ENCODE results near the gene ABCB7.
"Not testable (repeated sequence)": the region's sequence is repeated elsewhere in the genome, so short reads cannot be mapped to it uniquely, and the experiment has no call there.

The ABCB7 gene

GRCh38 chrX:75132672-75133071, 23.4 kb downstream of the ABCB7 start:
- TF ChIP-seq POLR2AphosphoS5 (IDR thresholded peaks at IDR 0.05; ENCODE audit: low read depth, low read length) (no peak), POLR2A (IDR thresholded peaks at IDR 0.05; ENCODE audit: low read depth, low read length) (no peak), TAF1 (IDR thresholded peaks at IDR 0.05; ENCODE audit: borderline replicate concordance, low read depth, low read length) (no peak)
- no peak for DNase-seq (ENCODE audit: insufficient read length)
- no peak for FAIRE-seq

GRCh38 chrX:75131973-75132627, 24.0 kb downstream of the ABCB7 start:
- DNase-seq (ENCODE audit: insufficient read length) (no peak), FAIRE-seq (no peak)
- TF ChIP-seq POLR2AphosphoS5 (IDR thresholded peaks at IDR 0.05; ENCODE audit: low read depth, low read length) (no peak), TAF1 (IDR thresholded peaks at IDR 0.05; ENCODE audit: borderline replicate concordance, low read depth, low read length) (no peak)

GRCh38 chrX:75129069-75129468, 27.0 kb downstream of the ABCB7 start:
- DNase-seq (ENCODE audit: insufficient read length); FAIRE-seq: not testable (repeated sequence)

- TF ChIP-seq POLR2AphosphoS5 (IDR thresholded peaks at IDR 0.05; ENCODE audit: low read depth, low read length) (no peak), TAF1 (IDR thresholded peaks at IDR 0.05; ENCODE audit: borderline replicate concordance, low read depth, low read length) (no peak), POLR2A (IDR thresholded peaks at IDR 0.05; ENCODE audit: low read depth, low read length) (no peak)
- FAIRE-seq, result no peak
- DNase-seq (ENCODE audit: insufficient read length), result no peak
These were observed 37.8 kb downstream of the ABCB7 start for GRCh38 chrX:75118296-75118695.

- DNase-seq (ENCODE audit: insufficient read length), result no peak
- no peak for FAIRE-seq
- TF ChIP-seq TAF1 (IDR thresholded peaks at IDR 0.05; ENCODE audit: borderline replicate concordance, low read depth, low read length) (no peak), POLR2AphosphoS5 (IDR thresholded peaks at IDR 0.05; ENCODE audit: low read depth, low read length) (no peak), POLR2A (IDR thresholded peaks at IDR 0.05; ENCODE audit: low read depth, low read length) (no peak)
These were observed 40.2 kb downstream of the ABCB7 start for GRCh38 chrX:75115707-75116413.

- TF ChIP-seq POLR2AphosphoS5 (IDR thresholded peaks at IDR 0.05; ENCODE audit: low read depth, low read length) (no peak), POLR2A (IDR thresholded peaks at IDR 0.05; ENCODE audit: low read depth, low read length) (no peak), TAF1 (IDR thresholded peaks at IDR 0.05; ENCODE audit: borderline replicate concordance, low read depth, low read length) (no peak)
- FAIRE-seq (no peak), DNase-seq (ENCODE audit: insufficient read length) (no peak)
These were observed 41.4 kb downstream of the ABCB7 start for GRCh38 chrX:75114638-75115037.

- no peak for TF ChIP-seq POLR2AphosphoS5 (IDR thresholded peaks at IDR 0.05; ENCODE audit: low read depth, low read length)
- TF ChIP-seq TAF1 (IDR thresholded peaks at IDR 0.05; ENCODE audit: borderline replicate concordance, low read depth, low read length), result no peak
- no peak for TF ChIP-seq POLR2A (IDR thresholded peaks at IDR 0.05; ENCODE audit: low read depth, low read length)
- FAIRE-seq, result no peak
- DNase-seq (ENCODE audit: insufficient read length), result no peak
These were observed 42.4 kb downstream of the ABCB7 start for GRCh38 chrX:75113664-75114063.

- no peak for TF ChIP-seq POLR2AphosphoS5 (IDR thresholded peaks at IDR 0.05; ENCODE audit: low read depth, low read length)
- no peak for TF ChIP-seq POLR2A (IDR thresholded peaks at IDR 0.05; ENCODE audit: low read depth, low read length)
- no peak for TF ChIP-seq TAF1 (IDR thresholded peaks at IDR 0.05; ENCODE audit: borderline replicate concordance, low read depth, low read length)
- FAIRE-seq (no peak), DNase-seq (ENCODE audit: insufficient read length) (no peak)
These were observed 48.1 kb downstream of the ABCB7 start for GRCh38 chrX:75107863-75108509.

GRCh38 chrX:75106772-75107171, 49.3 kb downstream of the ABCB7 start:
- DNase-seq (ENCODE audit: insufficient read length), result no peak
- no peak for FAIRE-seq
- TF ChIP-seq POLR2A (IDR thresholded peaks at IDR 0.05; ENCODE audit: low read depth, low read length) (no peak), TAF1 (IDR thresholded peaks at IDR 0.05; ENCODE audit: borderline replicate concordance, low read depth, low read length) (no peak), POLR2AphosphoS5 (IDR thresholded peaks at IDR 0.05; ENCODE audit: low read depth, low read length) (no peak)

GRCh38 chrX:75096331-75096730, 59.8 kb downstream of the ABCB7 start:
- TF ChIP-seq POLR2AphosphoS5 (IDR thresholded peaks at IDR 0.05; ENCODE audit: low read depth, low read length) (no peak), POLR2A (IDR thresholded peaks at IDR 0.05; ENCODE audit: low read depth, low read length) (no peak), TAF1 (IDR thresholded peaks at IDR 0.05; ENCODE audit: borderline replicate concordance, low read depth, low read length) (no peak)
- peak; percentile 54 for FAIRE-seq
- DNase-seq (ENCODE audit: insufficient read length), result no peak

GRCh38 chrX:75086731-75087195, 69.3 kb downstream of the ABCB7 start:
- FAIRE-seq, result no peak
- no peak for TF ChIP-seq TAF1 (IDR thresholded peaks at IDR 0.05; ENCODE audit: borderline replicate concordance, low read depth, low read length)
- no peak for TF ChIP-seq POLR2AphosphoS5 (IDR thresholded peaks at IDR 0.05; ENCODE audit: low read depth, low read length)
- no peak for TF ChIP-seq POLR2A (IDR thresholded peaks at IDR 0.05; ENCODE audit: low read depth, low read length)
- no peak for DNase-seq (ENCODE audit: insufficient read length)

- DNase-seq (ENCODE audit: insufficient read length), result no peak
- FAIRE-seq, result no peak
- TF ChIP-seq TAF1 (IDR thresholded peaks at IDR 0.05; ENCODE audit: borderline replicate concordance, low read depth, low read length) (no peak), POLR2A (IDR thresholded peaks at IDR 0.05; ENCODE audit: low read depth, low read length) (no peak), POLR2AphosphoS5 (IDR thresholded peaks at IDR 0.05; ENCODE audit: low read depth, low read length) (no peak)
These were observed 71.3 kb downstream of the ABCB7 start for GRCh38 chrX:75084757-75085156.
